Caco-2 (cell line): ENCODE measurements around the gene SLCO6A1. TPM values are rescaled to one million over a fixed set of nuclear protein-coding genes. Genes with fewer than 3 reads are reported as not detected.

ENCODE experiments used
- BruUV-seq: library from RNA; stranded (reverse); fragments of 400-500 nt; replicated peaks from 2 replicates; lab custom pipeline; 2021; lab: Mats Ljungman, UMichigan
- CTCF ChIA-PET: fragments of 300-600 bp; sonication (Branson Sonifier 250); formaldehyde crosslinking; loops from one replicate; lab custom pipeline; 2022; ENCODE audit warnings: antibody characterized with exemption; lab: Charles Lee
- POLR2A ChIA-PET: fragments of 300-600 bp; sonication (Branson Sonifier 250); formaldehyde crosslinking; loops from one replicate; lab custom pipeline; 2022; ENCODE audit warnings: antibody characterized with exemption; lab: Charles Lee
- DNase-seq, 2 experiments: peaks; one replicate each; pipeline versions ENCODE4 v3.0.0 to v3.0.0-alpha.2; 2020 to 2022
- H3K27me3 ChIP-seq: replicated peaks from 2 replicates; pipeline ENCODE4 v1.6.0; 2011; ENCODE audit warnings: low read length; ENCODE audit not compliant: control insufficient read depth, insufficient read depth
- H3K36me3 ChIP-seq: 2 replicates; pipeline ENCODE4 v1.5.1; 2011; ENCODE audit warnings: low read length; ENCODE audit not compliant: control insufficient read depth, insufficient read depth
- H3K4me1 ChIP-seq: fragments of 250-450 bp; sonication (Bioruptor Pico); 2 replicates; pipeline ENCODE4 v1.5.1; 2020; ENCODE audit warnings: mild to moderate bottlenecking
- H3K4me3 ChIP-seq: 2 replicates; pipeline ENCODE4 v1.5.1; 2011; ENCODE audit warnings: low read depth, mild to moderate bottlenecking, control low read depth, low read length
- H3K9me3 ChIP-seq: fragments of 250-450 bp; sonication (Bioruptor Pico); 2 replicates; pipeline ENCODE4 v1.5.1; 2020; ENCODE audit warnings: mild to moderate bottlenecking, moderate library complexity
- H3K27ac Mint-ChIP-seq: one replicate; pipeline ENCODE4 v1.8.0; 2022; ENCODE audit warnings: mixed read lengths; ENCODE audit not compliant: unreplicated experiment
- H3K27me3 Mint-ChIP-seq: one replicate; pipeline ENCODE4 v1.8.0; 2022; ENCODE audit warnings: mixed read lengths; ENCODE audit not compliant: insufficient read depth, unreplicated experiment
- H3K36me3 Mint-ChIP-seq: one replicate; pipeline ENCODE4 v1.8.0; 2022; ENCODE audit warnings: mild to moderate bottlenecking, mixed read lengths; ENCODE audit not compliant: insufficient read depth, unreplicated experiment
- H3K4me1 Mint-ChIP-seq: one replicate; pipeline ENCODE4 v1.8.0; 2022; ENCODE audit warnings: low read depth, mixed read lengths; ENCODE audit not compliant: unreplicated experiment
- H3K4me3 Mint-ChIP-seq: one replicate; pipeline ENCODE4 v1.8.0; 2022; ENCODE audit warnings: mild to moderate bottlenecking, moderate library complexity, mixed read lengths; ENCODE audit not compliant: unreplicated experiment
- H3K9me3 Mint-ChIP-seq: one replicate; pipeline ENCODE4 v1.8.0; 2022; ENCODE audit warnings: mixed read lengths; ENCODE audit not compliant: unreplicated experiment
- CTCF ChIP-seq, 2 experiments: fragments of 200-600 bp in 1 of 2; IDR thresholded peaks; 1 replicate in 1 of 2; 2 replicates in 1 of 2; pipeline versions ENCODE4 v1.5.1 to v1.8.0; 2011 to 2022; ENCODE audit warnings: antibody characterized with exemption in 1 of 2, control low read depth in 1 of 2, inconsistent platforms in 1 of 2, low read depth in 1 of 2, low read length in 1 of 2, mild to moderate bottlenecking in 1 of 2, moderate library complexity in 1 of 2; ENCODE audit not compliant: insufficient read depth in 1 of 2, severe bottlenecking in 1 of 2, unreplicated experiment in 1 of 2
- intact Hi-C: fragments of 100-400 bp; cut with micrococcal nuclease; formaldehyde crosslinking; loops from one replicate; pipeline ENCODE4 v1.10.0; 2022; ENCODE audit not compliant: unreplicated experiment
- total RNA-seq: library from RNA; stranded (reverse); gene quantifications from 2 replicates; pipeline ENCODE4 v1.2.3, GENCODE V29; 2022

Gene SLCO6A1
- total RNA-seq, 1 experiment from 2014 or later = not detected

GRCh38 chr5:102529031-102529430 lies 30.2 kb upstream of the SLCO6A1 start:
- CTCF ChIA-PET = no interaction called here
- intact Hi-C loops = no loop called here
- Histone ChIP-seq H3K36me3 (no peaks in the 10 kb centered on the region), H3K9me3 (no peaks in the 10 kb centered on the region), H3K4me1 (no peaks in the 10 kb centered on the region), H3K27me3 (no peaks in the 10 kb centered on the region), H3K4me3 (no peak overlapping the region)
- BruUV-seq = no TSS peak
- no peak for TF ChIP-seq CTCF (IDR thresholded peaks at IDR 0.05; ENCODE audit: insufficient read depth in 1 of 2, low read depth in 1 of 2, low read length in 1 of 2, severe bottlenecking in 1 of 2, unreplicated experiment in 1 of 2)
- Mint-ChIP-seq H3K4me3 (no peak overlapping the region), H3K27ac (no peak overlapping the region), H3K9me3 (no peaks in the 10 kb centered on the region), H3K27me3 (peaks cover 4% of the 10 kb centered on the region), H3K4me1 (no peaks in the 10 kb centered on the region), H3K36me3 (no peaks in the 10 kb centered on the region)
- no peak for DNase-seq
- POLR2A ChIA-PET = no interaction called here

- intact Hi-C loops = no loop called here
- H3K27me3 Mint-ChIP-seq = peaks cover 4% of the 10 kb centered on the region
- no peak overlapping the region for H3K4me3 Mint-ChIP-seq
- H3K27me3 ChIP-seq = no peaks in the 10 kb centered on the region
- H3K4me1 Mint-ChIP-seq = no peaks in the 10 kb centered on the region
- DNase-seq = no peak
- no TSS peak for BruUV-seq
- no peaks in the 10 kb centered on the region for H3K9me3 ChIP-seq
- H3K36me3 ChIP-seq = no peaks in the 10 kb centered on the region
- no peaks in the 10 kb centered on the region for H3K36me3 Mint-ChIP-seq
- POLR2A ChIA-PET = no interaction called here
- H3K4me1 ChIP-seq = no peaks in the 10 kb centered on the region
- H3K9me3 Mint-ChIP-seq = no peaks in the 10 kb centered on the region
- no peak overlapping the region for H3K27ac Mint-ChIP-seq
- CTCF ChIA-PET = no interaction called here
- no peak overlapping the region for H3K4me3 ChIP-seq
- TF ChIP-seq CTCF (IDR thresholded peaks at IDR 0.05; ENCODE audit: insufficient read depth in 1 of 2, low read depth in 1 of 2, low read length in 1 of 2, severe bottlenecking in 1 of 2, unreplicated experiment in 1 of 2) = no peak
Observed at GRCh38 chr5:102528600-102528999, 29.8 kb upstream of the SLCO6A1 start.

GRCh38 chr5:102527547-102527946 lies 28.7 kb upstream of the SLCO6A1 start:
- TF ChIP-seq CTCF (IDR thresholded peaks at IDR 0.05; ENCODE audit: insufficient read depth in 1 of 2, low read depth in 1 of 2, low read length in 1 of 2, severe bottlenecking in 1 of 2, unreplicated experiment in 1 of 2) = no peak
- no peak for DNase-seq
- no peaks in the 10 kb centered on the region for H3K4me1 ChIP-seq
- H3K36me3 ChIP-seq = no peaks in the 10 kb centered on the region
- BruUV-seq = no TSS peak
- no peaks in the 10 kb centered on the region for H3K27me3 ChIP-seq
- Mint-ChIP-seq H3K36me3 (no peaks in the 10 kb centered on the region), H3K9me3 (no peaks in the 10 kb centered on the region), H3K4me3 (no peak overlapping the region), H3K27ac (no peak overlapping the region), H3K27me3 (peaks cover 4% of the 10 kb centered on the region), H3K4me1 (no peaks in the 10 kb centered on the region)
- H3K4me3 ChIP-seq = no peak overlapping the region
- intact Hi-C loops = no loop called here
- H3K9me3 ChIP-seq = no peaks in the 10 kb centered on the region
- ChIA-PET POLR2A (no interaction called here), CTCF (no interaction called here)
